DOHH2 (cell line): ENCODE measurements around the gene G2E3.

Experiments used
- EZH2phosphoT487 ChIP-seq: fragments of 200-600 bp; sonication (generic); IDR thresholded peaks from 2 replicates; pipeline ENCODE4 v1.6.1; 2017; ENCODE audit warnings: borderline replicate concordance, mild to moderate bottlenecking, antibody characterized with exemption, low read length, moderate library complexity, mixed read lengths
- TF ChIP-seq, protein P1 (sequence below): fragments of 200-600 bp; sonication (generic); IDR thresholded peaks from one replicate; pipeline ENCODE4 v1.5.1; 2014; ENCODE audit warnings: antibody characterized with exemption, mild to moderate bottlenecking, low read depth, low read length; ENCODE audit not compliant: poor library complexity, severe bottlenecking

DNA sequence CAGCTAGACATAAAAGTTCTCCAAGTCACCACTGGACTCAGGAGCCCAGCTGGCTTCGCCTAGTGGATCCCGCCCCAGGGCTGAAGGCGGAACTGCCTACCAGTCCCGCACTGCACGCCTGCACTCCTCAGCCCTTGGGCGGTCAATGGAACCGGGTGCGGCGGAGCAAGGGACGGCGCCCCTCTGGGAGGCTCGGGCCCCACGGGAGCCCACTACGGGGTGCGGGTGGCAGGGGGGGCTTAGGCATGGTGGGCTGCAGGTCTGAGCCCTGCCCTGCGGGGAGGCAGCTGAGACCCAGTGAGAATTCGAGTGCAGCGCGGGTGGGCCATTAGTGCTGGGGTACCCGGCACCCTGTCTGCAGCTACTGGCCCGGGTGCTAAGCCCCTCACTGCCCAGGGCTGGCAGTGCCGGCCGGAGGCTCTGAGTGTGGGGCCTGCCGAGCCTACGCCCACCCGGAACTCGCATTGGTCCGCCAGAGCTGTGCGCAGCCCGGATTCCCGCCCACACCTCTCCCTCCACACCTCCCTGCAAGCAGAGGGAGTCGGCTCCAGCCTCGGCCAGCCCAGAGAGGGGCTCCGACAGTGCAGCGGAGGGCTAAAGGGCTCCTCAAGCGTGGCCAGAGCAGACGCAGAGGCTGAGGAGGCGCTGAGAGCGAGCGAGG lies 11.4 kb upstream of the G2E3 start:
- TF ChIP-seq, protein P1, sequence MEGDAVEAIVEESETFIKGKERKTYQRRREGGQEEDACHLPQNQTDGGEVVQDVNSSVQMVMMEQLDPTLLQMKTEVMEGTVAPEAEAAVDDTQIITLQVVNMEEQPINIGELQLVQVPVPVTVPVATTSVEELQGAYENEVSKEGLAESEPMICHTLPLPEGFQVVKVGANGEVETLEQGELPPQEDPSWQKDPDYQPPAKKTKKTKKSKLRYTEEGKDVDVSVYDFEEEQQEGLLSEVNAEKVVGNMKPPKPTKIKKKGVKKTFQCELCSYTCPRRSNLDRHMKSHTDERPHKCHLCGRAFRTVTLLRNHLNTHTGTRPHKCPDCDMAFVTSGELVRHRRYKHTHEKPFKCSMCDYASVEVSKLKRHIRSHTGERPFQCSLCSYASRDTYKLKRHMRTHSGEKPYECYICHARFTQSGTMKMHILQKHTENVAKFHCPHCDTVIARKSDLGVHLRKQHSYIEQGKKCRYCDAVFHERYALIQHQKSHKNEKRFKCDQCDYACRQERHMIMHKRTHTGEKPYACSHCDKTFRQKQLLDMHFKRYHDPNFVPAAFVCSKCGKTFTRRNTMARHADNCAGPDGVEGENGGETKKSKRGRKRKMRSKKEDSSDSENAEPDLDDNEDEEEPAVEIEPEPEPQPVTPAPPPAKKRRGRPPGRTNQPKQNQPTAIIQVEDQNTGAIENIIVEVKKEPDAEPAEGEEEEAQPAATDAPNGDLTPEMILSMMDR = no peak
- TF ChIP-seq EZH2phosphoT487 = no peak
